Hepatocyte (in vitro differentiated cells): ENCODE results near the gene RBFOX1.

Experiments used
- EZH2phosphoT487 ChIP-seq: fragments of 200-600 bp; sonication (generic); IDR thresholded peaks from one replicate; pipeline ENCODE4 v1.6.1; 2018; ENCODE audit warnings: antibody characterized with exemption, mild to moderate bottlenecking, low read depth, moderate library complexity; ENCODE audit not compliant: unreplicated experiment, severe bottlenecking
- TF ChIP-seq, protein P1 (sequence below): fragments of 200-600 bp; sonication (generic); IDR thresholded peaks from 2 replicates; pipeline ENCODE4 v1.5.1; 2016; ENCODE audit warnings: antibody characterized with exemption, mild to moderate bottlenecking; ENCODE audit not compliant: poor library complexity

DNA sequence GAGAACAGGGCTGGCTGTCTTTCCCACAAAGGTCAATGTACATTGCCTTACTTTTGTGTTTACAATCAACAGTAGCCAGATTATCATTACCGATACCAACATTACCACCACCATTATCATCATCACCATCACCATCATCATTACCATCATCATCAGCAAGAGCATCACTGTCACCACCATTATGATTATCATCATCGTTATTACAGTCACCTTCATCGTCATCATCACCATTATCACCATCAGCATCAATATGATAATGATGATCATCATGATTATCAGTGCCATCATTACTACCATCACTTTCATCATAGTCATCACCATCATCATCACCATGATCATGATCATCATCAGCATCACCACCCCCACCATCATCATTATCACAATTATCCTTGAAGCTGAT, 43.3 kb upstream of the RBFOX1 start:
- TF ChIP-seq, protein P1, sequence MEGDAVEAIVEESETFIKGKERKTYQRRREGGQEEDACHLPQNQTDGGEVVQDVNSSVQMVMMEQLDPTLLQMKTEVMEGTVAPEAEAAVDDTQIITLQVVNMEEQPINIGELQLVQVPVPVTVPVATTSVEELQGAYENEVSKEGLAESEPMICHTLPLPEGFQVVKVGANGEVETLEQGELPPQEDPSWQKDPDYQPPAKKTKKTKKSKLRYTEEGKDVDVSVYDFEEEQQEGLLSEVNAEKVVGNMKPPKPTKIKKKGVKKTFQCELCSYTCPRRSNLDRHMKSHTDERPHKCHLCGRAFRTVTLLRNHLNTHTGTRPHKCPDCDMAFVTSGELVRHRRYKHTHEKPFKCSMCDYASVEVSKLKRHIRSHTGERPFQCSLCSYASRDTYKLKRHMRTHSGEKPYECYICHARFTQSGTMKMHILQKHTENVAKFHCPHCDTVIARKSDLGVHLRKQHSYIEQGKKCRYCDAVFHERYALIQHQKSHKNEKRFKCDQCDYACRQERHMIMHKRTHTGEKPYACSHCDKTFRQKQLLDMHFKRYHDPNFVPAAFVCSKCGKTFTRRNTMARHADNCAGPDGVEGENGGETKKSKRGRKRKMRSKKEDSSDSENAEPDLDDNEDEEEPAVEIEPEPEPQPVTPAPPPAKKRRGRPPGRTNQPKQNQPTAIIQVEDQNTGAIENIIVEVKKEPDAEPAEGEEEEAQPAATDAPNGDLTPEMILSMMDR, result no peak
- no peak for TF ChIP-seq EZH2phosphoT487
